MCF 10A (cell line): ENCODE results near the gene FAM227B. TPM values are rescaled to one million over a fixed set of nuclear protein-coding genes. Genes with fewer than 3 reads are reported as not detected.

Experiments used
- BruUV-seq: library from RNA; stranded (reverse); fragments of 400-500 nt; replicated peaks from 2 replicates; lab custom pipeline; 2021; lab: Mats Ljungman, UMichigan
- CTCF ChIA-PET: fragments of 300-600 bp; sonication (Branson Sonifier 250); formaldehyde crosslinking; extraction: SDS; loops from one replicate; lab custom pipeline; 2021; ENCODE audit warnings: antibody characterized with exemption, inconsistent platforms; lab: Yijun Ruan, JAX
- POLR2A ChIA-PET: fragments of 300-600, 350-650 bp; sonication (Branson Sonifier 250); formaldehyde crosslinking; extraction: SDS; loops from one replicate; lab custom pipeline; 2020; ENCODE audit warnings: antibody characterized with exemption, inconsistent platforms; lab: Yijun Ruan, JAX
- DNase-seq: peaks from one replicate; pipeline ENCODE4 v3.0.0-alpha.2; 2018; ENCODE audit not compliant: unreplicated experiment
- H3K27ac Mint-ChIP-seq: one replicate; pipeline ENCODE4 v1.8.0; 2022; ENCODE audit warnings: mild to moderate bottlenecking, low read depth, mixed read lengths; ENCODE audit not compliant: unreplicated experiment
- H3K27me3 Mint-ChIP-seq: one replicate; pipeline ENCODE4 v1.8.0; 2022; ENCODE audit warnings: mixed read lengths; ENCODE audit not compliant: insufficient read depth, unreplicated experiment
- H3K36me3 Mint-ChIP-seq: one replicate; pipeline ENCODE4 v1.8.0; 2022; ENCODE audit warnings: mild to moderate bottlenecking, moderate library complexity, mixed read lengths; ENCODE audit not compliant: insufficient read depth, unreplicated experiment
- H3K4me1 Mint-ChIP-seq: one replicate; pipeline ENCODE4 v1.8.0; 2022; ENCODE audit warnings: mixed read lengths; ENCODE audit not compliant: insufficient read depth, unreplicated experiment
- H3K4me3 Mint-ChIP-seq: one replicate; pipeline ENCODE4 v1.8.0; 2022; ENCODE audit warnings: mild to moderate bottlenecking, moderate library complexity, mixed read lengths; ENCODE audit not compliant: unreplicated experiment
- H3K9me3 Mint-ChIP-seq: one replicate; pipeline ENCODE4 v1.8.0; 2022; ENCODE audit warnings: mixed read lengths; ENCODE audit not compliant: unreplicated experiment
- CTCF ChIP-seq: fragments of 200-600 bp; IDR thresholded peaks from one replicate; pipeline ENCODE4 v1.8.0; 2022; ENCODE audit warnings: antibody characterized with exemption, mild to moderate bottlenecking; ENCODE audit not compliant: unreplicated experiment
- intact Hi-C: fragments of 100-400 bp; cut with micrococcal nuclease; formaldehyde crosslinking; loops from 2 replicates; pipeline ENCODE4 v1.14.1; 2022
- total RNA-seq: library from RNA; stranded (reverse); gene quantifications from 2 replicates; pipeline ENCODE4 v1.2.3, GENCODE V29; 2022

Gene FAM227B
- total RNA-seq, 1 experiment from 2014 or later = 5.8 TPM

- Mint-ChIP-seq H3K27ac (no peak overlapping the region), H3K36me3 (peaks cover 47% of the 10 kb centered on the region), H3K9me3 (no peaks in the 10 kb centered on the region), H3K4me1 (no peaks in the 10 kb centered on the region), H3K27me3 (no peaks in the 10 kb centered on the region), H3K4me3 (no peak overlapping the region)
- no TSS peak for BruUV-seq
- TF ChIP-seq CTCF = no peak
- DNase-seq = no peak
- intact Hi-C loops = no loop called here
- CTCF ChIA-PET = interaction anchor here (1.1 kb wide), 1 partner anchor 10 kb away, joined by 5 read pairs; no protein-coding TSS in a partner anchor
- POLR2A ChIA-PET = no interaction called here
Observed at GRCh38 chr15:49278751-49279150, 341.9 kb downstream of the FAM227B start.

Other genes with a start within 250 kb of the FAM227B start
- gene FGF7, start 197.6 kb downstream of the FAM227B start, total RNA-seq = 0.05 and 0.21 TPM in 2 replicates
- gene DTWD1, start 230 bp upstream of the FAM227B start, total RNA-seq = 29.6 and 31.0 TPM in 2 replicates